Embryonic facial prominence (tissue), 1 donor: Measurements from ENCODE around the gene STAC.

Experiments used
- DNase-seq: peaks from one replicate; pipeline ENCODE4 v3.0.0-alpha.2; 2016; ENCODE audit errors: extremely low spot score

The STAC gene

DNA sequence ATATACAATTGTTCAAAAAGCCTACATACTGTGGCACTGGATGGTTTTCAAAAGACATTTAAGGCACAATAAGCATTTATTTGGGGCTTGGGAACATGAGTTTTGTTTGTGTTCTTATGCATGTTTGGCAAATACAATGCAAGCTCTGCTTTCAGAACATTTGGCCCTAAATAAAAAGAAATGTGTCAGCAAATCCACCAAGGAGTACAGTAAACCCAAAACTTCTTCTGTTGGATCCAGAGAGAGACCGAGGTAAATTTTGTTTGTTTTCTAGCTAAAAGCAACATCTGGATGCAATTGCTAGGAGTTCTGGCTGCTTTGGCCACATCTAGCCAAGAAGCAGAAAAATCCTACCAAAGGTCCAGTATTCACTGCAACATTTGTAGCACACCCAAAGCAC, 215.2 kb downstream of the STAC start:
- DNase-seq, result no peak

DNA sequence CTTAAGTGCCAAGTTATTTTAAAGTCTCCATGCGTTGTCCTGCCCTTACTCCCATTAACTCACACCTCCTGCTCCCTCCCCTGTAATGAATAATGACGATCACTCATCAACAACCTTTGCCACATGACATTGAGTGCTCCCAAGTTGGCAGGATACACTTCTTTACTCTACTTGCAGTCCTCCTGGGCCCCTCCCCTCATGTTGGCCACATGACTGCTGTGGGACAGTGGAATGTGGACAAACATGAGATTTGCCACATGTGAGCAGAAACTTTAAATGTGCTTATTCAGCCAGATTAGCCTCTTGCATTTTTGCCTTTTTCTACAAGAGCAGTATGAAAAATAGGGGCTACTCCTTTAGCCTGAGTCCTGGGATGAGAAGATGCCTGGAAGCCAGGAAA, 216.1 kb downstream of the STAC start:
- no peak for DNase-seq

DNA sequence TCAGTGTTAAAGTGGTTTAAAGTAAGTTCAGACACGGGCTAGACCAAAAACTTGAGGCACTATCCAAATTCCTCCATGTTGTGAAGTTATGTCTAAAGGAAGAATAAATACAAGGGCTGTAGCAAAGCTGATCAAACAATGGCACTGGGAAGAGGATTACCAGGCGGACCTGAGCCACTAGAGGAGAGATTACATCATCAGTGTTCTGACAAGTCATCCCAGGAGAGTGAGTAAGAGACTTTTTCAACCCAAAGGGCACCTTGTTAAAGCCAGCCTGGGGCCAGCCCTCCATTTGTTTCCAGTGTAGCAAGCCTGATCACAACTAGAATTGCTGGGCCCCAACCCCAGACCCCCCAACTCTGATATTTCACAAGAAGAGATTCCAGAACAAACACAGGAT, 217.1 kb downstream of the STAC start:
- DNase-seq, result no peak
